GM19025 (cell line): ENCODE measurements around the gene CHD9.
A peak's percentile ranks its signal among the peaks of the same experiment; 100 is the strongest.
"Not testable (repeated sequence)": the region's sequence is repeated elsewhere in the genome, so short reads cannot be mapped to it uniquely, and the experiment has no call there.

ENCODE experiments used
- ATAC-seq: cut with Tn5 transposase; IDR thresholded peaks from one replicate; pipeline ENCODE4 v1.9.1; 2021; ENCODE audit warnings: mild to moderate bottlenecking, low read depth, moderate library complexity; ENCODE audit not compliant: unreplicated experiment

The CHD9 gene

GRCh38 chr16:53074296-53074695 is 19.5 kb downstream of the CHD9 start:
- ATAC-seq, result not testable (repeated sequence)

- not testable (repeated sequence) for ATAC-seq
Measured at GRCh38 chr16:53075461-53075860, 20.7 kb downstream of the CHD9 start.

GRCh38 chr16:53078247-53078646 is 23.5 kb downstream of the CHD9 start:
- ATAC-seq, result no peak

- no peak for ATAC-seq
Measured at GRCh38 chr16:53078765-53079485, 24.1 kb downstream of the CHD9 start.

- ATAC-seq, result no peak
Measured at GRCh38 chr16:53080345-53081031, 25.7 kb downstream of the CHD9 start.

GRCh38 chr16:53081032-53081424 is 26.2 kb downstream of the CHD9 start:
- no peak for ATAC-seq

GRCh38 chr16:53081686-53082407 is 27.1 kb downstream of the CHD9 start:
- no peak for ATAC-seq

GRCh38 chr16:53082509-53082908 is 27.7 kb downstream of the CHD9 start:
- ATAC-seq, result no peak

GRCh38 chr16:53083119-53083518 is 28.3 kb downstream of the CHD9 start:
- ATAC-seq, result no peak

GRCh38 chr16:53084141-53084541 is 29.4 kb downstream of the CHD9 start:
- no peak for ATAC-seq

- no peak for ATAC-seq
Measured at GRCh38 chr16:53084746-53085334, 30.0 kb downstream of the CHD9 start.

GRCh38 chr16:53085369-53085843 is 30.6 kb downstream of the CHD9 start:
- no peak for ATAC-seq

GRCh38 chr16:53085931-53086421 is 31.2 kb downstream of the CHD9 start:
- no peak for ATAC-seq

GRCh38 chr16:53087101-53087500 is 32.3 kb downstream of the CHD9 start:
- no peak for ATAC-seq

- ATAC-seq, result no peak
Measured at GRCh38 chr16:53089434-53090285, 34.9 kb downstream of the CHD9 start.

GRCh38 chr16:53090286-53090590 is 35.4 kb downstream of the CHD9 start:
- no peak for ATAC-seq

- peak; percentile 44 for ATAC-seq
Measured at GRCh38 chr16:53090591-53091411, 36.0 kb downstream of the CHD9 start.

GRCh38 chr16:53091466-53092211 is 36.8 kb downstream of the CHD9 start:
- peak; percentile 43 for ATAC-seq
